Right atrium auricular region (tissue), 2 donors: ENCODE results near the gene TEX264. TPM values are rescaled to one million over a fixed set of nuclear protein-coding genes. Genes with fewer than 3 reads are reported as not detected.
A peak's percentile ranks its signal among the peaks of the same experiment; 100 is the strongest.

Experiments used
- DNase-seq: peaks from one replicate; pipeline ENCODE4 v3.0.0-alpha.2; 2019; ENCODE audit warnings: low spot score
- H3K27ac ChIP-seq, 2 donors: fragments of 200-600 bp; sonication (generic); 1 replicate in 1 of 2; 2 replicates in 1 of 2; pipeline ENCODE4 v1.5.1; 2016 to 2019
- H3K27me3 ChIP-seq, 2 donors: fragments of 200-600 bp; sonication (generic); one replicate each; pipeline versions ENCODE4 v1.5.1 to v1.6.0; 2017 to 2019
- H3K36me3 ChIP-seq: fragments of 200-600 bp; sonication (generic); one replicate; pipeline ENCODE4 v1.5.1; 2016
- H3K4me1 ChIP-seq, 2 donors: fragments of 200-600 bp; sonication (generic); one replicate each; pipeline versions ENCODE4 v1.5.1 to v1.6.0; 2017 to 2019
- H3K4me3 ChIP-seq, 2 donors: fragments of 200-600 bp; sonication (generic); 1 replicate in 1 of 2; 2 replicates in 1 of 2; pipeline ENCODE4 v1.5.1; 2017 to 2019; ENCODE audit warnings: mild to moderate bottlenecking in 1 of 2, moderate library complexity in 1 of 2
- H3K9me3 ChIP-seq, 2 donors: fragments of 200-600 bp; sonication (generic); one replicate each; pipeline ENCODE4 v1.5.1; 2019
- CTCF ChIP-seq, 2 donors: fragments of 200-600 bp; sonication (generic); IDR thresholded peaks; one replicate each; pipeline ENCODE4 v1.5.1; 2019; ENCODE audit warnings: antibody characterized with exemption in 2 of 2
- total RNA-seq, 2 donors: library from RNA; depleted of rRNA; stranded (reverse); fragments of >200 nt; gene quantifications; one replicate each; pipeline ENCODE4 v1.1.0, GENCODE V29; 2016

The TEX264 gene
- total RNA-seq, 2 donors from 2014 or later = 55.9 to 62.3 TPM

GRCh38 chr3:51681453-51681852 is 10.4 kb downstream of the TEX264 start:
- no peak for TF ChIP-seq CTCF (IDR thresholded peaks at IDR 0.05)
- DNase-seq = no peak
- H3K27ac ChIP-seq = no peak overlapping the region
- no peak overlapping the region for H3K4me3 ChIP-seq
- no peaks in the 10 kb centered on the region for H3K27me3 ChIP-seq
- no peaks in the 10 kb centered on the region for H3K9me3 ChIP-seq
- H3K4me1 ChIP-seq = peaks cover 0 to 74% of the 10 kb centered on the region in 2 donors
- H3K36me3 ChIP-seq = peaks cover 20% of the 10 kb centered on the region

- DNase-seq = no peak
- Histone ChIP-seq H3K36me3 (peaks cover 14% of the 10 kb centered on the region), H3K27me3 (no peaks in the 10 kb centered on the region), H3K9me3 (no peaks in the 10 kb centered on the region), H3K4me3 (no peak overlapping the region), H3K27ac (no peak overlapping the region), H3K4me1 (peaks cover 0 to 80% of the 10 kb centered on the region in 2 donors)
- peak; percentile 49 to 83 for TF ChIP-seq CTCF (IDR thresholded peaks at IDR 0.05)
Observed at GRCh38 chr3:51682079-51682478, 11.0 kb downstream of the TEX264 start.

GRCh38 chr3:51682526-51682925 is 11.5 kb downstream of the TEX264 start:
- no peak for DNase-seq
- H3K36me3 ChIP-seq = peaks cover 13% of the 10 kb centered on the region
- no peak overlapping the region for H3K4me3 ChIP-seq
- H3K27ac ChIP-seq = no peak overlapping the region
- H3K9me3 ChIP-seq = no peaks in the 10 kb centered on the region
- no peak for TF ChIP-seq CTCF (IDR thresholded peaks at IDR 0.05)
- H3K27me3 ChIP-seq = no peaks in the 10 kb centered on the region
- peaks cover 0 to 85% of the 10 kb centered on the region in 2 donors for H3K4me1 ChIP-seq

- Histone ChIP-seq H3K27ac (peak overlapping the region in 1 of 2 donors; percentile 84), H3K4me3 (no peak overlapping the region), H3K27me3 (no peaks in the 10 kb centered on the region), H3K4me1 (peaks cover 0 to 89% of the 10 kb centered on the region in 2 donors), H3K9me3 (no peaks in the 10 kb centered on the region), H3K36me3 (peaks cover 13% of the 10 kb centered on the region)
- TF ChIP-seq CTCF (IDR thresholded peaks at IDR 0.05) = no peak
- DNase-seq = no peak
Observed at GRCh38 chr3:51683566-51683965, 12.5 kb downstream of the TEX264 start.

GRCh38 chr3:51684971-51685751 is 14.1 kb downstream of the TEX264 start:
- no peak for DNase-seq
- peak in 1 of 2 donors; percentile 10 for TF ChIP-seq CTCF (IDR thresholded peaks at IDR 0.05)
- H3K9me3 ChIP-seq = no peaks in the 10 kb centered on the region
- no peak overlapping the region for H3K4me3 ChIP-seq
- peaks cover 0 to 84% of the 10 kb centered on the region in 2 donors for H3K4me1 ChIP-seq
- H3K27ac ChIP-seq = peak overlapping the region; percentile 78 to 84
- peaks cover 13% of the 10 kb centered on the region for H3K36me3 ChIP-seq
- no peaks in the 10 kb centered on the region for H3K27me3 ChIP-seq
